Endothelial cell of umbilical vein (primary cell): Measurements from ENCODE around the gene TAS2R41. TPM values are rescaled to one million over a fixed set of nuclear protein-coding genes. Genes with fewer than 3 reads are reported as not detected.

Source experiments
- BruUV-seq: library from RNA; stranded (reverse); fragments of 400-500 nt; replicated peaks from 2 replicates; lab custom pipeline; 2021; lab: Mats Ljungman, UMichigan
- CTCF ChIA-PET: fragments of 300-600, 350-600 bp; sonication (Branson Sonifier 250); formaldehyde crosslinking; loops from one replicate; lab custom pipeline; 2021; ENCODE audit warnings: antibody characterized with exemption, inconsistent platforms; lab: Charles Lee
- POLR2A ChIA-PET: fragments of 300-600, 350-600 bp; sonication (Branson Sonifier 250); formaldehyde crosslinking; loops from one replicate; lab custom pipeline; 2021; ENCODE audit warnings: antibody characterized with exemption, inconsistent platforms; lab: Charles Lee
- DNase-seq: peaks from one replicate; pipeline ENCODE4 v3.0.0-alpha.2; 2011; ENCODE audit warnings: low read depth, low spot score
- FAIRE-seq: peaks from 2 replicates; lab custom pipeline; 2011; peaks lifted over from hg19 to GRCh38; lab: Jason Lieb, UNC
- H2AFZ ChIP-seq: 2 replicates; pipeline ENCODE4 v1.6.0; 2012; ENCODE audit warnings: low read depth, low read length, control low read depth, inconsistent platforms
- H3K27ac ChIP-seq: 2 replicates; pipeline ENCODE4 v1.5.1; 2011; ENCODE audit warnings: low read depth, mild to moderate bottlenecking, control low read depth, low read length, moderate library complexity; ENCODE audit not compliant: insufficient read depth
- H3K27me3 ChIP-seq, 2 experiments: 2 replicates each; pipeline versions ENCODE4 v1.6.0 to v1.6.1; 2011; ENCODE audit warnings: low read length in 2 of 2, mixed read lengths in 1 of 2; ENCODE audit not compliant: control insufficient read depth in 2 of 2, insufficient read depth in 2 of 2
- H3K36me3 ChIP-seq, 2 experiments: 2 replicates in 1 of 2; 3 replicates in 1 of 2; pipeline ENCODE4 v1.5.1; 2011; ENCODE audit warnings: low read length in 2 of 2, mild to moderate bottlenecking in 1 of 2, moderate library complexity in 1 of 2; ENCODE audit not compliant: control insufficient read depth in 2 of 2, insufficient read depth in 2 of 2; ENCODE audit errors: extremely low read depth in 1 of 2
- H3K4me1 ChIP-seq: 3 replicates; pipeline ENCODE4 v1.5.1; 2011; ENCODE audit warnings: mild to moderate bottlenecking, low read length; ENCODE audit not compliant: control insufficient read depth, insufficient read depth; ENCODE audit errors: extremely low read depth
- H3K4me2 ChIP-seq: 2 replicates; pipeline ENCODE4 v1.6.1; 2011; ENCODE audit warnings: low read length, control low read depth, mixed read lengths; ENCODE audit not compliant: insufficient read depth
- H3K4me3 ChIP-seq, 3 experiments: fragments of 200-600 bp in 1 of 3; sonication (generic), shearing (Covaris generic) in 1 of 3; replicated peaks in 1 of 3; 2 replicates each; pipeline ENCODE4 v1.5.1; 2011 to 2016; ENCODE audit warnings: control low read depth in 3 of 3, low read length in 3 of 3, mild to moderate bottlenecking in 2 of 3, inconsistent platforms in 1 of 3, low read depth in 1 of 3, moderate library complexity in 1 of 3; ENCODE audit not compliant: insufficient read depth in 1 of 3
- H3K79me2 ChIP-seq: 2 replicates; pipeline ENCODE4 v1.6.0; 2012; ENCODE audit warnings: low read length, inconsistent platforms; ENCODE audit not compliant: control insufficient read depth, insufficient read depth
- H3K9ac ChIP-seq: replicated peaks from 2 replicates; pipeline ENCODE3; 2011; ENCODE audit warnings: low read length, control low read depth; ENCODE audit not compliant: insufficient read depth; ENCODE audit errors: extremely low read depth
- H3K9me1 ChIP-seq: replicated peaks from 3 replicates; pipeline ENCODE4 v1.6.0; 2011; ENCODE audit warnings: mild to moderate bottlenecking, low read length; ENCODE audit not compliant: control insufficient read depth, insufficient read depth; ENCODE audit errors: extremely low read depth
- H3K9me3 ChIP-seq: replicated peaks from 2 replicates; pipeline ENCODE4 v1.5.1; 2012; ENCODE audit warnings: low read length, inconsistent platforms; ENCODE audit not compliant: control insufficient read depth, insufficient read depth
- H4K20me1 ChIP-seq: replicated peaks from 2 replicates; pipeline ENCODE3; 2011; ENCODE audit warnings: mild to moderate bottlenecking, low read length; ENCODE audit not compliant: control insufficient read depth, insufficient read depth; ENCODE audit errors: extremely low read depth
- EZH2 ChIP-seq: IDR thresholded peaks from 2 replicates; pipeline ENCODE4 v1.6.1; 2012; ENCODE audit warnings: borderline replicate concordance, low read depth, mild to moderate bottlenecking, moderate library complexity, low read length, inconsistent platforms; ENCODE audit not compliant: severe bottlenecking
- FOS ChIP-seq: IDR thresholded peaks from 2 replicates; pipeline ENCODE4 v1.6.1; 2011; ENCODE audit warnings: mild to moderate bottlenecking, low read length, moderate library complexity, borderline replicate concordance; ENCODE audit not compliant: insufficient read depth
- GATA2 ChIP-seq: IDR thresholded peaks from 2 replicates; pipeline ENCODE4 v1.7.0; 2011; ENCODE audit warnings: low read depth, mild to moderate bottlenecking, moderate library complexity, mixed read lengths, low read length; ENCODE audit not compliant: insufficient read length, insufficient read depth
- JUN ChIP-seq: IDR thresholded peaks from 2 replicates; pipeline ENCODE4 v1.6.1; 2011; ENCODE audit warnings: borderline replicate concordance, low read depth; ENCODE audit not compliant: insufficient read length, insufficient read depth
- MAX ChIP-seq: IDR thresholded peaks from 2 replicates; pipeline ENCODE4 v1.6.1; 2011; ENCODE audit not compliant: insufficient read depth, insufficient read length
- MYC ChIP-seq: IDR thresholded peaks from one replicate; pipeline ENCODE4 v1.6.1; 2011; ENCODE audit warnings: mild to moderate bottlenecking, low read depth, low read length
- POLR2A ChIP-seq: IDR thresholded peaks from 2 replicates; pipeline ENCODE4 v1.6.1; 2012; ENCODE audit warnings: low read depth, mild to moderate bottlenecking, control low read depth, low read length
- POLR2AphosphoS5 ChIP-seq: IDR thresholded peaks from 2 replicates; pipeline ENCODE4 v1.6.1; 2012; ENCODE audit warnings: low read depth, mild to moderate bottlenecking, control low read depth, low read length, moderate library complexity; ENCODE audit not compliant: insufficient read depth
- dilution Hi-C: fragments of 300-500 bp; cut with MboI; formaldehyde crosslinking; loops from one replicate; pipeline ENCODE4 v1.15.0; 2019; ENCODE audit warnings: low sequenced_read_pairs; ENCODE audit not compliant: extremely low pct_ligation_motif_present
- intact Hi-C: fragments of 100-400 bp; cut with micrococcal nuclease; formaldehyde crosslinking; loops from one replicate; pipeline ENCODE4 v1.10.0; 2022
- polyA plus RNA-seq, 4 experiments: library from polyadenylated mRNA; depleted of rRNA in 3 of 4; stranded (reverse) in 3 of 4; unstranded in 1 of 4; fragments of >200 nt; gene quantifications; 2 replicates each; pipeline versions ENCODE4 v1.2.1 to v1.2.3, GENCODE V29; 2011 to 2012; ENCODE audit warnings: missing spikeins in 1 of 4
- total RNA-seq: library from RNA; stranded (reverse); gene quantifications from 2 replicates; pipeline ENCODE4 v1.2.3, GENCODE V29; 2021
- TF ChIP-seq, protein P1 (sequence below), 2 donors: IDR thresholded peaks; 1 replicate in 1 of 2; 2 replicates in 1 of 2; pipeline ENCODE4 v1.5.1; 2011; ENCODE audit warnings: low read length in 2 of 2, mild to moderate bottlenecking in 2 of 2, moderate library complexity in 2 of 2, control low read depth in 1 of 2, inconsistent platforms in 1 of 2, low read depth in 1 of 2; ENCODE audit not compliant: insufficient read depth in 1 of 2; ENCODE audit errors: extremely low read depth in 1 of 2

The TAS2R41 gene
- total and polyA plus RNA-seq, 2 donors (not counting 3 experiments of a cell fraction or from before 2014, with no cell fraction given) = not detected

- Histone ChIP-seq H4K20me1 (no peaks in the 10 kb centered on the region), H3K4me2 (no peak overlapping the region), H3K9me1 (no peaks in the 10 kb centered on the region), H3K27ac (no peak overlapping the region), H3K4me1 (peaks cover 13% of the 10 kb centered on the region), H3K79me2 (no peaks in the 10 kb centered on the region), H3K4me3 (no peak overlapping the region), H3K27me3 (no peaks in the 10 kb centered on the region), H3K36me3 (no peaks in the 10 kb centered on the region), H2AFZ (no peak overlapping the region), H3K9ac (no peak overlapping the region), H3K9me3 (no peaks in the 10 kb centered on the region)
- TF ChIP-seq MYC = no peak
- no peak for TF ChIP-seq EZH2
- TF ChIP-seq JUN = no peak
- no peak for TF ChIP-seq POLR2A
- no peak for TF ChIP-seq POLR2AphosphoS5
- TF ChIP-seq GATA2 = no peak
- no peak for TF ChIP-seq MAX
- TF ChIP-seq FOS = no peak
- TF ChIP-seq, protein P1, sequence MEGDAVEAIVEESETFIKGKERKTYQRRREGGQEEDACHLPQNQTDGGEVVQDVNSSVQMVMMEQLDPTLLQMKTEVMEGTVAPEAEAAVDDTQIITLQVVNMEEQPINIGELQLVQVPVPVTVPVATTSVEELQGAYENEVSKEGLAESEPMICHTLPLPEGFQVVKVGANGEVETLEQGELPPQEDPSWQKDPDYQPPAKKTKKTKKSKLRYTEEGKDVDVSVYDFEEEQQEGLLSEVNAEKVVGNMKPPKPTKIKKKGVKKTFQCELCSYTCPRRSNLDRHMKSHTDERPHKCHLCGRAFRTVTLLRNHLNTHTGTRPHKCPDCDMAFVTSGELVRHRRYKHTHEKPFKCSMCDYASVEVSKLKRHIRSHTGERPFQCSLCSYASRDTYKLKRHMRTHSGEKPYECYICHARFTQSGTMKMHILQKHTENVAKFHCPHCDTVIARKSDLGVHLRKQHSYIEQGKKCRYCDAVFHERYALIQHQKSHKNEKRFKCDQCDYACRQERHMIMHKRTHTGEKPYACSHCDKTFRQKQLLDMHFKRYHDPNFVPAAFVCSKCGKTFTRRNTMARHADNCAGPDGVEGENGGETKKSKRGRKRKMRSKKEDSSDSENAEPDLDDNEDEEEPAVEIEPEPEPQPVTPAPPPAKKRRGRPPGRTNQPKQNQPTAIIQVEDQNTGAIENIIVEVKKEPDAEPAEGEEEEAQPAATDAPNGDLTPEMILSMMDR (IDR thresholded peaks at IDR 0.05; ENCODE audit: extremely low read depth in 1 of 2, insufficient read depth in 1 of 2, low read depth in 1 of 2, low read length in 2 of 2) = no peak
- FAIRE-seq = no peak
- POLR2A ChIA-PET = no interaction called here
- no peak for DNase-seq
- CTCF ChIA-PET = interaction anchor here (1.0 kb wide), 1 partner anchor 57 kb away, joined by 4 read pairs; no protein-coding TSS in a partner anchor
- no TSS peak for BruUV-seq
- dilution Hi-C loops = no loop called here
- intact Hi-C loops = no loop called here
Observed at GRCh38 chr7:143455491-143455890, 22.2 kb upstream of the TAS2R41 start.
